ENCODE data around the gene MAD1L1.
A peak's percentile ranks its signal among the peaks of the same experiment; 100 is the strongest.
"Not testable (repeated sequence)": the region's sequence is repeated elsewhere in the genome, so short reads cannot be mapped to it uniquely, and the experiment has no call there.

MAD1L1 gene

GRCh38 chr7:2232766-2233520, at the start of gene MAD1L1:
Gene MAD1L1, minus strand, starts transcription at chr7:2232945. Its CDS starts 2,812 bp downstream, at chr7:2230133.
- peak; percentile 89 for DNase-seq

- no peak for DNase-seq
Measured at GRCh38 chr7:2282185-2282751, 49.5 kb upstream of the MAD1L1 start.

- DNase-seq, result no peak
Measured at GRCh38 chr7:2281541-2281940, 48.8 kb upstream of the MAD1L1 start.

GRCh38 chr7:2280424-2280823, 47.7 kb upstream of the MAD1L1 start:
- DNase-seq, result no peak

DNA sequence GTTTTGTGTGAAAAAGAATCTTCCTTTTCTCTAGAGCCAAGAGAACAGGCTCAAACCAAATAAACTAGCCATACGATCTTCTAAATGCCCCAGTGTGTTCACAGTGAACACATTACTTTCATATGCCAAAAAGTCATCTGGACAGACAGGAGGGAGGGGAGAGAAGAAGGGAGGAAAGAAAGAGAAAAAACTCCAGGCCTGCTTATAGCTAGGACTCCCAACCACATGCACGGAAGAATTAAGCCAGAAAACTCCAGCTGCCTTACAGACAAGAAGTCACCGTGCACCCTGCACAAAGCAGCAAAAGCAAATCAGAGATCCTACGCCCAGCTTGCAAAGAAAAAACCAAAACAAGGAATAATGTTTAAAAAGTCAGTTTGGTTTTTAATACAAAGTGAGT, 47.2 kb upstream of the MAD1L1 start:
- no peak for DNase-seq

GRCh38 chr7:2278026-2278425, 45.3 kb upstream of the MAD1L1 start:
- no peak for DNase-seq

GRCh38 chr7:2276107-2276506, 43.4 kb upstream of the MAD1L1 start:
- no peak for DNase-seq

GRCh38 chr7:2275101-2275500, 42.4 kb upstream of the MAD1L1 start:
- DNase-seq, result no peak

DNA sequence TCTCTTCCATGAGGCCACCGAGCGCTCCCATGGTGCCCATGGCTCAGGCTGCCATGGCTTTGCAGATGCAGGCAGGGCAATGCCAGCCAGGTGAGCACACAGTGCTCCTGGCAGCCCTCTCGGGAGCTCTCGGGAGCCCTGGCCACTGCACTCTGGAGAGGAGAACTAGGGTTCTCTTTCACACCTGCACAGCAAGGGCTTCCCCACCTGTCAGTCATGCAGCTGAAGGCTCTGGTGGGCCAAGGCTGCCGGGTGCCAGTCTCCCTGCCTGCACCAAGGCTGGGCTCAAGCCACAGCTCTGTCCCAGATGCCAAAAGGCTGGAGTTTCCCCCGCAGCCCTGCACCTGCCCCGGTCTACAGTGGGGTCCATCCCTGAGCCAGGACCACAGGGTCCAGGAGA, 41.9 kb upstream of the MAD1L1 start:
- no peak for DNase-seq

DNA sequence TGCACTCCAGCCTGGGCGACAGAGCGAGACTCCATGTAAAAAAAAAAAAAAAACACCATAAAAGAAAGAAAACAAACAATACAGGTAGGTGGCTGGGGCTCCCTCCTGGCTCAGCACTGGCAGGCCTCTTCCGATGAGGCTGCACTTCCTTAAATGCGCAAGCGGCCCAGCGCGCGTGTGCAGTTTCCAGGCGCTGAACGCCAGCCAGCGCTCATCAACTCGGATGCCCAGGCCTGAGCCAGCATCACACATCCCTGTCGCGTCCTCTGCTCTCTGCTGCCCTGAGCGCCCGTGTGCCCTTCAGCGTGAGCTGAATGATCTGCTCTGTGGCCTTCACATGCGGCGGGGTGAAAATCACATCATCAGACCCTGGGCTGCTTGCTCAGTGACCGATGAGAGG, 41.1 kb upstream of the MAD1L1 start:
- no peak for DNase-seq

GRCh38 chr7:2272031-2272430, 39.3 kb upstream of the MAD1L1 start:
- no peak for DNase-seq

DNA sequence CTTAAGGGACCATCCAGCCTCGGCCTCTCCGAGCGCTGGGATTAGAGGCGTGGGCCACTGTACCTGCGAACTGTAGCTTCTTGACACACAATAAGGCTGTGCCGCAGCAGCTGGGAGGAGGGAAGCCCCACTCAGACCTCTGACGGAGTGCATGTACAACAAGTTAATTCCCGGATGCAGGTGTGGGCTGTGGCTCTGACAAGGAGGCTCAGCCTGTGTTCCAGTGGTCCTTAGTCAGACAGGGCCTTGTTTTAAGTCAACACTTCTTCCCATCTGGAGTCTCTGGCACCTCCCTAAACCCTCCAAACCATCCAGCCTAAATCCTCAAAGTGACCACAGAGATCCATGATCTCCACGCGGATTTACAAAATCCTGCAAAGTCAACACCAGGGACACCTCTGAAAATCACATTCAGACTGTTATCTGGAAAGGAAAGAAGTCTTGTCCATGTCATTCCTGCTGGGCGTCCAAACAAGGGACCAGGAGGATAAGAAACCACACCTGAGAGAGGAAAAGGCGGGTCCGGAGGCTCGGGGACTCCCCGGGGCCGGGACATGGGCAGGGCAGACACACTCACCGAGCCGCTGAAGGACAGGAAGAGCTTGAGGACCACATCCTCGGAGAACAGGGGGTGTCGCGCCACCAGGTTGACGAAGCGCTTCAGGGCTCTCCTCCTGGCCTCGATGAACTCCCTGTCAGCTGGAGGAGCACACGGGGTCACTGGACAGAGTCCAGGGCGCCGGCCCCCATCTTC, 38.7 kb upstream of the MAD1L1 start:
- no peak for DNase-seq

DNA sequence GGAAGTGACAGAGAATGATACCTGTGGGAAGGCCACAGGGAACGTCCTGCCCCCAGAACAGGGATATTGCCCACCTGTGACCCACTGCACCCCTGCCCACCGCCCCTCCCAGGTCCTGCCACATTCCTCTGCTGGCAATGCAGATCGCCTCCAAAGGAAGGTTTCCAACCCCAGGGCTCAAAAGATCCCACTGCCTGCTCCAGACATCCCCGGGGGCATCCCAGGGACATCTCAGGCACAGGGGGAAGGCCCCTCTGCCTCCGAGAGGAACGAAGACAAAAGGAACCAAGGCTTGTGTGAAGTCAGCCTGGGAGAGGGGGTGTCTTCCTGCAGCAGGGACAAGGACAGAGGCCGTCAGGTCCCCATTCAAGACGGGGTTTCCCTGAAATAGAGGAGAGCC, 37.8 kb upstream of the MAD1L1 start:
- DNase-seq, result no peak

DNA sequence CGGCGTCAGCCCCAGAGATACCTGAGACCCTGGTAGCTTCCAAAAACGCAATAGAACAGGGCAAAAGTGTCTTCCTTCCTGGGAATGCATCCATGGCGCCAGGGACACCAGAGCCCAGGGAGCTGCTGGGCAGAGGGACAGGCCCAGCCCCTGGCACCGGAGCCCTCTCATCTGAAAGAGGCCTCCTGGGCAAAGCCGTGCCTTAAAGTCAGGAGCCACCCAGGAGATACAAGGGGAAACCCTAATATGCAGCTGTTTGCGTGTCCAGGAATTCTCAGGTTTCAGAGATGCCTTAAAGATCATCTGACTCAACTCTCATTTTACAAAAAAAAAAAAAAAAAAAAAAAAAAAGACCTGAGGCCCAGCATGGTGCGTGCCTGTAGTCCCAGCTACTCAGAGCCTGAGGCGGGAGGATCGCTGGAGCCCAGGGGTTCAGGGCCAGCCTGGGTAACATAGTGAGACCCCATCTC, 37.3 kb upstream of the MAD1L1 start:
- no peak for DNase-seq

DNA sequence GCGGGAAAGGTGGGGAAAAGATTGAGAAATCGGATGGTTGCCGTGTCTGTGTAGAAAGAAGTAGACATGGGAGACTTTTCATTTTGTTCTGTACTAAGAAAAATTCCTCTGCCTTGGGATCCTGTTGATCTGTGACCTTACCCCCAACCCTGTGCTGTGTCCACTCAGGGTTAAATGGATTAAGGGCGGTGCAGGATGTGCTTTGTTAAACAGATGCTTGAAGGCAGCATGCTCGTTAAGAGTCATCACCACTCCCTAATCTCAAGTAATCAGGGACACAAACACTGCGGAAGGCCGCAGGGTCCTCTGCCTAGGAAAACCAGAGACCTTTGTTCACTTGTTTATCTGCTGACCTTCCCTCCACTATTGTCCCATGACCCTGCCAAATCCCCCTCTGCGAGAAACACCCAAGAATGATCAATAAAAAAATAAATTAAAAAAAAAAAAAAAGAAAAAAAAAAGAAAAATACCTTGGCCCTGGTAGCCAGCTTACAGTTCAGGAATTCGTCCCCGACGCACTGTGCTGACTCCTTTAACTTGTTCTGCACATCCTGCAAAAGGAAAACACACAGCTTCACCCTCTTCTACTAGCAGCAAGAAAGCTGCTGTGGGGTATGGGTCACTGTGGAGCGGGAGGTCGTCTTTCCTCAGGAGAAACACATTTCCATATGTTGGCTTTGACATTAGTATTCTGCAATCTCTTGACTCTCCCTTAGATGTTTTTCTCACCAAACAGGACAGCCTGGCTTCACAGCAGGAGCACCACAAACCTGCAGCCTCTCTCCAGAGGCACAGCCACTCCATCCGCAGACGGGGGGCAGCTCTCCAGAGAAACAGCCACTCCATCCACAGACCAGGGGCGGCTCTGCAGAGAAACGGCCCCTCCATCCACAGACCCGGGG, 36.6 kb upstream of the MAD1L1 start:
- DNase-seq, result not testable (repeated sequence)

GRCh38 chr7:2266911-2267310, 34.2 kb upstream of the MAD1L1 start:
- DNase-seq, result no peak

GRCh38 chr7:2264158-2264557, 31.4 kb upstream of the MAD1L1 start:
- DNase-seq, result no peak

DNA sequence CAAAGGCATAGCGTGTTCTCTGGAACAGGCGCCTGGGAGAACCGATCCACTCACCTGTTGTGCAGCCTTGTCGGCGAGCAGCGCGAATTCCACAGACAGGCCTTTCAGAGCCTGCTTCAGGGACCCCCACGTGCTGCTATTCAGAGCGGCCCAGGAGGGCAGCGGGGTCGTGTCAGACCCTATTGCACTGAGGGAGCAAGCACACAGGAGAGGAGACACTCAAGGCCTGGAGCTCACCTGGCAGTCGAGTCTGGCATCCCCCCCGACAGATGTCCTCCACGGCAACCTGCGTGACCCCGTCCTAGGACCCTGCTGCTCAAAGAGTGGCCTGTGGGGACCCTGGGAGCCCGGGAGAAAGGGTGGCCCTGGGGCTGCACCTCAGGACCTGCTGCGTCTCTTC, 30.4 kb upstream of the MAD1L1 start:
- DNase-seq, result no peak

- DNase-seq, result no peak
Measured at GRCh38 chr7:2261611-2262010, 28.9 kb upstream of the MAD1L1 start.

DNA sequence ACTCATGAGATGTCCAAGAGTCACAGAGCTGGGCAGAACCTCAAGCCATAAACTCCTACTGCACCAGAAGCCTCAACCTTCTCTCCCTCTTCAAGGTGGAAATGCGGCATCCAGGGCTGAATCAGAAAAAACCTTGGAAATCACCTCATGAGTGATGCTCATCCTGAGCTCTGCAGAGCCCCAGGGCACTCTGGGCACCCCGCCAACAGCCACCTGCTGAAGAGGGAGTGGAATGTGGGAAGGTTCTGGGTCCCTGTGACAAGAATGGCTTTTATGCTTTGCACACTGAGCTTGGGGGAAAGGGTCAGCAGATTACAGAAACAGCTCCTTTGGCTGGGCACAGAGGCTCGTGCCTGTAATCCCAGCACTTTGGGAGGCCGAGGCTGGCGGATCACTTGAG, 28.1 kb upstream of the MAD1L1 start:
- DNase-seq, result no peak

GRCh38 chr7:2259480-2259879, 26.7 kb upstream of the MAD1L1 start:
- DNase-seq, result no peak

GRCh38 chr7:2258661-2259365, 26.1 kb upstream of the MAD1L1 start:
- DNase-seq, result no peak
